ENCODE data around the gene SETD4. TPM values are rescaled to one million over a fixed set of nuclear protein-coding genes. Genes with fewer than 3 reads are reported as not detected.

The SETD4 gene
- total RNA-seq, 3 donors from 2014 or later (not counting 1 experiment from before 2014, with no cell fraction given): 19.1 to 29.3 (median 22.5) TPM

- Mint-ChIP-seq H3K9me3 (no peaks in the 10 kb centered on the region), H3K4me3 (no peak overlapping the region), H3K4me1 (no peaks in the 10 kb centered on the region), H3K36me3 (peaks cover 33% of the 10 kb centered on the region), H3K27ac (peak overlapping the region in 1 of 2 donors; percentile 27), H3K27me3 (ENCODE audit: low read depth in 2 of 2) (no peaks in the 10 kb centered on the region)
- Histone ChIP-seq H3K27me3 (ENCODE audit: control insufficient read depth, insufficient read depth, low read length) (no peaks in the 10 kb centered on the region), H3K4me3 (ENCODE audit: low read length) (no peak overlapping the region), H3K27ac (ENCODE audit: low read length) (no peak overlapping the region), H3K9me3 (ENCODE audit: control insufficient read depth, insufficient read depth, low read length) (no peaks in the 10 kb centered on the region), H3K4me1 (ENCODE audit: control insufficient read depth, insufficient read depth, low read length) (no peaks in the 10 kb centered on the region), H3K36me3 (ENCODE audit: control insufficient read depth, insufficient read depth, low read length) (peaks cover 33% of the 10 kb centered on the region)
- TF ChIP-seq CTCF (IDR thresholded peaks at IDR 0.05): no peak
- no peak for ATAC-seq
- no peak for DNase-seq
- intact Hi-C loops (cut with micrococcal nuclease): no loop called here
- WGBS (ENCODE audit: insufficient coverage): 83% methylated on average over 10 of the region's 10 CpGs
These were observed 24.9 kb downstream of the SETD4 start for GRCh38 chr21:36035381-36035791.

GRCh38 chr21:36034211-36034913 lies 26.0 kb downstream of the SETD4 start:
- Histone ChIP-seq H3K4me1 (ENCODE audit: control insufficient read depth, insufficient read depth, low read length) (no peaks in the 10 kb centered on the region), H3K27me3 (ENCODE audit: control insufficient read depth, insufficient read depth, low read length) (no peaks in the 10 kb centered on the region), H3K27ac (ENCODE audit: low read length) (no peak overlapping the region), H3K36me3 (ENCODE audit: control insufficient read depth, insufficient read depth, low read length) (peaks cover 30% of the 10 kb centered on the region), H3K9me3 (ENCODE audit: control insufficient read depth, insufficient read depth, low read length) (no peaks in the 10 kb centered on the region), H3K4me3 (ENCODE audit: low read length) (no peak overlapping the region)
- Mint-ChIP-seq H3K36me3 (peaks cover 29% of the 10 kb centered on the region), H3K27me3 (ENCODE audit: low read depth in 2 of 2) (no peaks in the 10 kb centered on the region), H3K4me1 (no peaks in the 10 kb centered on the region), H3K27ac (no peak overlapping the region), H3K9me3 (no peaks in the 10 kb centered on the region), H3K4me3 (no peak overlapping the region)
- DNase-seq (no peak), ATAC-seq (no peak)
- 83% methylated on average over 16 of the region's 16 CpGs for WGBS (ENCODE audit: insufficient coverage)
- no peak for TF ChIP-seq CTCF (IDR thresholded peaks at IDR 0.05)
- intact Hi-C loops (cut with micrococcal nuclease): no loop called here

GRCh38 chr21:36032647-36033406 lies 27.5 kb downstream of the SETD4 start:
- ATAC-seq (no peak), DNase-seq (no peak)
- H3K27me3 Mint-ChIP-seq (ENCODE audit: low read depth in 2 of 2): no peaks in the 10 kb centered on the region
- TF ChIP-seq CTCF (IDR thresholded peaks at IDR 0.05): no peak
- Histone ChIP-seq H3K4me1 (ENCODE audit: control insufficient read depth, insufficient read depth, low read length) (peaks cover 4% of the 10 kb centered on the region), H3K4me3 (ENCODE audit: low read length) (no peak overlapping the region), H3K27me3 (ENCODE audit: control insufficient read depth, insufficient read depth, low read length) (no peaks in the 10 kb centered on the region), H3K36me3 (ENCODE audit: control insufficient read depth, insufficient read depth, low read length) (peaks cover 21% of the 10 kb centered on the region), H3K27ac (ENCODE audit: low read length) (no peak overlapping the region), H3K9me3 (ENCODE audit: control insufficient read depth, insufficient read depth, low read length) (no peaks in the 10 kb centered on the region)
- H3K27ac Mint-ChIP-seq: no peak overlapping the region
- H3K4me3 Mint-ChIP-seq: no peak overlapping the region
- H3K36me3 Mint-ChIP-seq: peaks cover 14% of the 10 kb centered on the region
- peaks cover 7% of the 10 kb centered on the region in 2 donors for H3K4me1 Mint-ChIP-seq
- intact Hi-C loops (cut with micrococcal nuclease): no loop called here
- 96% methylated on average over 26 of the region's 28 CpGs for WGBS (ENCODE audit: insufficient coverage)
- H3K9me3 Mint-ChIP-seq: no peaks in the 10 kb centered on the region

Data from natural killer cell (primary cell).